ENCODE measurements around the gene TSPOAP1. TPM values are rescaled to one million over a fixed set of nuclear protein-coding genes. Genes with fewer than 3 reads are reported as not detected.

TSPOAP1 gene
- total RNA-seq, 4 donors from 2014 or later, result 0.59 to 43.7 (median 32.4) TPM

DNA sequence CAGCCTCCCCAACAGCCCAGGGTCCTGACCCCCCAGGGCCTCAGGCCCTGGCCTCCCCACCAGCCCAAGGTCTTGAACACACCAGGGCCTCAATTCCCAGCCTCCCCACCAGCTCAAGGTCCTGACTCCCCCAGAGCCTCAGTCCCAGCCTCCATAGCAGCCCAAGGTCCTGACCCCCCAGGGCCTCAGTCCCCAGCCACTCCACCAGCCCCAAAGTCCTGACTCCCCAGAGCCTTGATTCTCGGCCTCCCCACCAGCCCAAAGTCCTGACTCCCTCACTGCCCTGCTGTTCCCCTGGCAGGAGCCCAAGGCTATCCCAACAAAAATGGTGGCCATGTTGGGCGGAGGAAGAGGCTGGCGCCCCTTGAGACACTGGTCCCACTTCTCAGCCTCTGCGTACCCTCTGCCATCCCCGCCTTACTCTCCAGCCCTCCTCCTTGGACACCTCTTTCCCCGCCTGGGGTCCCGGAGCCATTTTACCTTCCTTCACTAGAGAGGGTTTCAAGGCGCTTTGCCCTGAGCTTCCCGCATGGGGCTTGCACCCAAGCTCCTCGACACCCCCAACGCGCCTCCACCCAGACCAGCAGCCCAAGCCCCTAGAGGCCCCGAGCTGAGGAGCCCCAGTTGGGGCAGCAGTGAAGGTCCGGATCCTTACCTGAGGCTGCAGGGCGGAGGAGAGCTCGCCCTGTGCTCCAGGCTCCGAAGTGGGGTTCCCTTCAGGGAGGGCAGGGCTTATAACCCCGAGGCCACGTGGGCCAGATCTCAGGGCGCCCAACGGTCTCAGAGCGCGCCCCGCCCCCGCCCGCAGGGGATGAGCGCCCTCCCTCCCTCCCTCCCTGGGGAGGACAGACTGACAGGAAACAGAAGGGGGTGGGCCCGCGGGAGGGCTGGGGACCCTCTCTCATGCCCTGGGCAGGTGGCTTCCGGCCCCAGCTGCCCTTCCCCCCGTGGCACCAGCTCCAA lies 3.5 kb upstream of the TSPOAP1 start:
- H3K36me3 ChIP-seq, result no peaks in the 10 kb centered on the region
- DNase-seq, result peak in 1 of 2 donors; percentile 32
- H3K27me3 ChIP-seq, result no peaks in the 10 kb centered on the region
- H3K4me3 ChIP-seq, result peak overlapping the region in 1 of 2 donors; percentile 14
- no peaks in the 10 kb centered on the region for H3K9me3 ChIP-seq
- intact Hi-C loops (cut with DNase I; ENCODE audit: low total_unique reads), result no loop called here
- peak overlapping the region in 1 of 2 donors; percentile 33 for H3K27ac ChIP-seq
- no peaks in the 10 kb centered on the region for H3K4me1 ChIP-seq
- TF ChIP-seq, protein P1, sequence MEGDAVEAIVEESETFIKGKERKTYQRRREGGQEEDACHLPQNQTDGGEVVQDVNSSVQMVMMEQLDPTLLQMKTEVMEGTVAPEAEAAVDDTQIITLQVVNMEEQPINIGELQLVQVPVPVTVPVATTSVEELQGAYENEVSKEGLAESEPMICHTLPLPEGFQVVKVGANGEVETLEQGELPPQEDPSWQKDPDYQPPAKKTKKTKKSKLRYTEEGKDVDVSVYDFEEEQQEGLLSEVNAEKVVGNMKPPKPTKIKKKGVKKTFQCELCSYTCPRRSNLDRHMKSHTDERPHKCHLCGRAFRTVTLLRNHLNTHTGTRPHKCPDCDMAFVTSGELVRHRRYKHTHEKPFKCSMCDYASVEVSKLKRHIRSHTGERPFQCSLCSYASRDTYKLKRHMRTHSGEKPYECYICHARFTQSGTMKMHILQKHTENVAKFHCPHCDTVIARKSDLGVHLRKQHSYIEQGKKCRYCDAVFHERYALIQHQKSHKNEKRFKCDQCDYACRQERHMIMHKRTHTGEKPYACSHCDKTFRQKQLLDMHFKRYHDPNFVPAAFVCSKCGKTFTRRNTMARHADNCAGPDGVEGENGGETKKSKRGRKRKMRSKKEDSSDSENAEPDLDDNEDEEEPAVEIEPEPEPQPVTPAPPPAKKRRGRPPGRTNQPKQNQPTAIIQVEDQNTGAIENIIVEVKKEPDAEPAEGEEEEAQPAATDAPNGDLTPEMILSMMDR (IDR thresholded peaks at IDR 0.05), result no peak
- peak in 1 of 2 donors; percentile 7 for TF ChIP-seq POLR2A (IDR thresholded peaks at IDR 0.05)

DNA sequence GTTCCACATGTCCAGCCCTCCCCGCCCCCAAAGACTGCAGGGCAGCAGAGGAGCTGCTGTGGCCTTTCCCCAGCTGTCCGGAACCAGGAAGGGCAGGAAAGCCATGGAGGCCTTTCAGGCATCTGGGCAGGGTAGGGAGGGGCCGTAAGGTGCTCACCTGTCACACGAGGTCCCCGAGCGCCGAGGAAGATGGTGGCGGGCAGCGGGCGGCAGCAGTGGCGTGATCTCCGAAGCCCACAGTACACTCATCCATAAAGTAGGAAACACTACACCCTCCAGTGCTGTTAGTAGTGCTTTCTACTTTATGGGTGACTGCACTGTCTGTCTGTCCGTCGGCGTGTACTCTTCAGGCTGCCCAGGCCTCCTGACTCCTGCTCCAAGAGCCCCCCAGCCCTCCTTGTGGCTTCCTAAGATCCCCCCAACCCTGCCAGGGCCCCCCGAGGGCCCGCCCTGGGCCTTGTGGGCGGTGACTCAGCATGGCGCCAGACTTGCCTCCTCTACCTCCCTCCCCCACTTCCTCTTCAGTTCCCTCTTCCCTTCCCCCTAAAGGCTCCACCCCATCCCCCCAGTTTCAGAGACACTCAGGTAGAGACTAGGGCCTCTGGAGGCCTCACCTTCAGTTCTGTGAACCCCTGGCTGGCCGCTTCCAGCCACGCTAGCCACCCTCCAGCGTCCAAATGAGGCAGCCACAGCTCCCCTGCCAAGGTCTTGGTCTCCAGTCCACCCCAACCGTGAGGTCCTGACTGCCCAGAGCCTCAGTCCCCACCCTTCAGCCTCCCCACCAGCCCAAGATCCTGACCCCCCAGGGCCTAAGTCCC lies 2.6 kb upstream of the TSPOAP1 start:
- Histone ChIP-seq H3K27ac (no peak overlapping the region), H3K9me3 (no peaks in the 10 kb centered on the region), H3K4me1 (no peaks in the 10 kb centered on the region), H3K27me3 (no peaks in the 10 kb centered on the region), H3K4me3 (peak overlapping the region in 1 of 2 donors; percentile 14), H3K36me3 (no peaks in the 10 kb centered on the region)
- TF ChIP-seq, protein P1 (IDR thresholded peaks at IDR 0.05), result no peak
- TF ChIP-seq POLR2A (IDR thresholded peaks at IDR 0.05), result no peak
- no peak for DNase-seq
- intact Hi-C loops (cut with DNase I; ENCODE audit: low total_unique reads), result no loop called here

DNA sequence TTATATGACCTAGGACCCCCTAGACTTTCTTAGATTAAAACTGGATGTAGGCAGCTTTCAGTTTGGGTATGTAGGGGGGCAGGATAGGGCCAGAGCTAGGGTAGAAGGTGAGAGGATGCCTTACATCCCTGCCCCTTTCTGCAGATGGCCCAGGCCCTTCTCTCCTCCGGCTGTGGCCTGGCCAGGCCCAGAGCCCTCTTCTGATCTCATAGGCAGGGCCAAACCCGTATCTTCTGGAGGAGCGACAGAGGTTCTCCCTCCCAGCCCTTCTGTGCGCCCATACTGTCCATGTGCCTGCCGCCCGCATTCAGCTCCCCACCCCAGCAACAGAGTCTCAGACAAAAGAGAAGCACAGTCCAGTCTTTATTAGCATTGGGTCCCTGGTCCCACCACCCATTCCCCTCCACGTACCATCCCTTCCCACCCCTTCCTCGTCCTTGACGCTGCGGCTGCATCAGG lies 2.0 kb upstream of the TSPOAP1 start:
- no peaks in the 10 kb centered on the region for H3K4me1 ChIP-seq
- no peak for DNase-seq
- H3K36me3 ChIP-seq, result no peaks in the 10 kb centered on the region
- H3K27me3 ChIP-seq, result no peaks in the 10 kb centered on the region
- no peak overlapping the region for H3K4me3 ChIP-seq
- intact Hi-C loops (cut with DNase I; ENCODE audit: low total_unique reads), result no loop called here
- H3K27ac ChIP-seq, result no peak overlapping the region
- TF ChIP-seq, protein P1 (IDR thresholded peaks at IDR 0.05), result no peak
- no peak for TF ChIP-seq POLR2A (IDR thresholded peaks at IDR 0.05)
- no peaks in the 10 kb centered on the region for H3K9me3 ChIP-seq

DNA sequence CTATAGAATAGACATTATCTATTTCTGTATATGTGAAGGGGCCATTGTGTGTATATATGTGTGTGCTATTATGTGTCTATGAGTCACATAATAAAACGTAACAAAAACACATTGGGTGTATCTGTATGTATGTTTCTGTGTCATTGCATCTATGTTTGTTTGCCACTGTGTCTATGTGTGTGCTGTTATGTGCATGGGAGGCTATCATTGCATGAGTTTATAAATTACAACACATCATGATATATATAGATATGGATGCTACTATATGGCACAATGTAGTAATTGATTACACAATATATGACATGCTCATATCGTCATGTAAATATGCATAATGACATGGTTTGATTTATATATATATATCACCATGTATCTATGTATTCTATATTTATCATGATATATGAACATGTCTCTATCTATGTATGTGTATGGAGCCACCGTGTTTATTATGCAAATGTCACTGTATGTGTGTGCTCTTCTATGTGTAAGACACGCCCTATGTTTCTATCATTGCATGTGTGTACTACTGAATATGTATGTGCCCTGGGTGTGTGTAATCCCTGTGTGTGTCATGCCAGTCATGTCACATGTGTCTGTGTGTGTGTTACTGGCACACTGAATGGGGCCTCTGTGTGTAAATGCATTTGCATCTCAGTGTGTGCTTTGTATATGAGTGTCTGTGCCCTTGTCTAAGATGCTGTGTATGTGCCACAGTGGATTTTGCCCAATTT lies 1.4 kb upstream of the TSPOAP1 start:
- Histone ChIP-seq H3K4me3 (no peak overlapping the region), H3K36me3 (no peaks in the 10 kb centered on the region), H3K4me1 (no peaks in the 10 kb centered on the region), H3K27me3 (no peaks in the 10 kb centered on the region), H3K27ac (no peak overlapping the region), H3K9me3 (no peaks in the 10 kb centered on the region)
- intact Hi-C loops (cut with DNase I; ENCODE audit: low total_unique reads), result no loop called here
- TF ChIP-seq POLR2A (IDR thresholded peaks at IDR 0.05), result no peak
- TF ChIP-seq, protein P1 (IDR thresholded peaks at IDR 0.05), result no peak
- DNase-seq, result no peak

All from uterus (tissue), 4 donors.